Stomach (tissue), 9 donors: ENCODE measurements around the gene ZNF335. TPM values are rescaled to one million over a fixed set of nuclear protein-coding genes. Genes with fewer than 3 reads are reported as not detected.

ENCODE experiments used
- DNase-seq, 2 donors: peaks; one replicate each; pipeline versions ENCODE4 v3.0.0 to v3.0.0-alpha.2; 2013 to 2019
- H3K27ac ChIP-seq, 5 donors: fragments of 200-600 bp in 4 of 5; sonication (generic) in 4 of 5; one replicate each; pipeline ENCODE4 v1.5.1; 2013 to 2019; ENCODE audit warnings: mild to moderate bottlenecking in 1 of 5, moderate library complexity in 1 of 5
- H3K27me3 ChIP-seq, 3 donors: fragments of 200-600 bp; sonication (generic); one replicate each; pipeline ENCODE4 v1.5.1; 2017 to 2019; ENCODE audit warnings: mixed run types in 1 of 3
- H3K36me3 ChIP-seq, 4 donors: fragments of 200-600 bp; sonication (generic); 1 replicate in 3 of 4; 2 replicates in 1 of 4; pipeline ENCODE4 v1.5.1; 2016 to 2019
- H3K4me1 ChIP-seq, 4 donors: fragments of 200-600 bp; sonication (generic); one replicate each; pipeline ENCODE4 v1.5.1; 2016 to 2019
- H3K4me3 ChIP-seq, 4 donors: fragments of 200-600 bp; sonication (generic) in 3 of 4; one replicate each; pipeline ENCODE4 v1.5.1; 2016 to 2019; ENCODE audit warnings: mild to moderate bottlenecking in 1 of 4
- H3K9me3 ChIP-seq, 4 donors: fragments of 200-600 bp; sonication (generic); one replicate each; pipeline ENCODE4 v1.5.1; 2016 to 2019
- EP300 ChIP-seq: sonication (generic); formaldehyde crosslinking; IDR thresholded peaks from one replicate; pipeline ENCODE4 v1.6.1; 2017; ENCODE audit warnings: antibody characterized with exemption
- POLR2A ChIP-seq, 4 donors: fragments of 450-650 bp; IDR thresholded peaks; one replicate each; pipeline ENCODE4 v1.6.1; 2016; ENCODE audit warnings: antibody characterized with exemption in 4 of 4, control low read depth in 2 of 4, mild to moderate bottlenecking in 1 of 4, moderate library complexity in 1 of 4
- POLR2AphosphoS5 ChIP-seq, 3 donors: sonication (generic); formaldehyde crosslinking; IDR thresholded peaks; one replicate each; pipeline ENCODE4 v1.6.1; 2016; ENCODE audit warnings: antibody characterized with exemption in 3 of 3
- WGBS, 5 donors: extraction: QIAGEN DNeasy Blood & Tissue Kit in 3 of 5; methylation state at CpG; one replicate each; pipeline versions ENCODE4 v1.1.5 to v1.1.7; 2013 to 2018; 5-methylcytosine and 5-hydroxymethylcytosine counted together
- intact Hi-C: fragments of 100-400 bp; cut with DNase I; formaldehyde crosslinking; loops from one replicate; pipeline ENCODE4 v1.15.1; 2023; ENCODE audit warnings: low total_unique reads
- polyA plus RNA-seq, 3 donors: library from polyadenylated mRNA; stranded (reverse); fragments of 200-250 nt; gene quantifications; one replicate each; pipeline ENCODE4 v1.2.3, GENCODE V29; 2013
- total RNA-seq, 5 donors: library from RNA; depleted of rRNA; stranded (reverse); fragments of >200 nt; gene quantifications; one replicate each; pipeline versions ENCODE4 v1.1.0 to v1.2.3, GENCODE V29; 2014 to 2016
- TF ChIP-seq, protein P1 (sequence below), 7 experiments: fragments of 450-650 bp in 4 of 7; fragments of 200-600 bp in 3 of 7; sonication (generic) in 3 of 7; IDR thresholded peaks; one replicate each; pipeline ENCODE4 v1.5.1; 2016 to 2019; ENCODE audit warnings: antibody characterized with exemption in 7 of 7, control low read depth in 2 of 7, mild to moderate bottlenecking in 1 of 7
- donor health status: healthy with polysubstance abuse.
- donor health status: Bipolar disorder and iron deficiency.
- donor health status: healthy.

The ZNF335 gene
- total and polyA plus RNA-seq, 8 donors: 7.2 to 72.3 (median 18.0) TPM

DNA sequence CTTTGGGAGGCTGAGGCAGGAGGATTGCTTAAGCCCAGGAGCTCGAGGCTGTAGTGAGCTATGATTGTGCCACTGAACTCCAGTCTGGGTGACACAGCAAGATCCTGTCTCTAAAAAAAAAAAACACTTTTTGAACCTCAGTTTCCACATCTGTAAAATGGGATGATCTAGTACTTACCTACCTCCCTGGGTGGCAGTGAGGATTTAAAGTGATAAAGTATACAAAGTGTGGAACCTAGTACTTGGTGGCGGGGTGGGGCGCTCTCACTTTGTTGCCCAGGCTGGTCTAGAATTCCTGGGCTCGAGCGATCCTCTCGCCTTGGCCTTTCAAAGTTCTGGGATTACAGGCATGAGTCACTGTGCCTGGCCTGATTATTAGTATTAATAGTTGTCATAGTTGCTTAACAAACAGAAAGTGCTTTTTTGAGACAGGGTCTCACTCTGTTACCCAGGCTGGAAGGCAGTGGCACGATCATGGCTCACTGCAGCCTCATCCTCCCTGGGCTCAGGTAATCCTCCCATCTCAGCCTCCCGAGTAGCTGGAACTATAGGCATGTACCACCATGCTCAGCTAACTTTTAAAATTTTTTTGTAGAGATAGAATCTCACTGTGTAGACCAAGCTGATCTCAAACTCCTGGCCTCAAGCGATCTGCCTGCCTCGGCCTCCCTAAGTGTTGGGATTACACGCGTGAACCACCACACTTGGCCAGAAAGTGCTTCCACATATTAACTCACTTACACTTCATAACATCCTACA, 53.0 kb downstream of the ZNF335 start:
- TF ChIP-seq POLR2AphosphoS5 (IDR thresholded peaks at IDR 0.05) (no peak), POLR2A (IDR thresholded peaks at IDR 0.05) (no peak), EP300 (no peak)
- TF ChIP-seq, protein P1, sequence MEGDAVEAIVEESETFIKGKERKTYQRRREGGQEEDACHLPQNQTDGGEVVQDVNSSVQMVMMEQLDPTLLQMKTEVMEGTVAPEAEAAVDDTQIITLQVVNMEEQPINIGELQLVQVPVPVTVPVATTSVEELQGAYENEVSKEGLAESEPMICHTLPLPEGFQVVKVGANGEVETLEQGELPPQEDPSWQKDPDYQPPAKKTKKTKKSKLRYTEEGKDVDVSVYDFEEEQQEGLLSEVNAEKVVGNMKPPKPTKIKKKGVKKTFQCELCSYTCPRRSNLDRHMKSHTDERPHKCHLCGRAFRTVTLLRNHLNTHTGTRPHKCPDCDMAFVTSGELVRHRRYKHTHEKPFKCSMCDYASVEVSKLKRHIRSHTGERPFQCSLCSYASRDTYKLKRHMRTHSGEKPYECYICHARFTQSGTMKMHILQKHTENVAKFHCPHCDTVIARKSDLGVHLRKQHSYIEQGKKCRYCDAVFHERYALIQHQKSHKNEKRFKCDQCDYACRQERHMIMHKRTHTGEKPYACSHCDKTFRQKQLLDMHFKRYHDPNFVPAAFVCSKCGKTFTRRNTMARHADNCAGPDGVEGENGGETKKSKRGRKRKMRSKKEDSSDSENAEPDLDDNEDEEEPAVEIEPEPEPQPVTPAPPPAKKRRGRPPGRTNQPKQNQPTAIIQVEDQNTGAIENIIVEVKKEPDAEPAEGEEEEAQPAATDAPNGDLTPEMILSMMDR (IDR thresholded peaks at IDR 0.05): no peak
- Histone ChIP-seq H3K36me3 (no peaks in the 10 kb centered on the region), H3K4me1 (peaks cover 22 to 63% (median 42%) of the 10 kb centered on the region in 4 donors), H3K4me3 (no peak overlapping the region), H3K27ac (peak overlapping the region; percentile 33 to 83 (median 52)), H3K9me3 (no peaks in the 10 kb centered on the region), H3K27me3 (no peaks in the 10 kb centered on the region)
- intact Hi-C loops: no loop called here
- 76 to 84% (median 83%) methylated on average over 12 of the region's 12 CpGs for WGBS, 5 donors
- DNase-seq: no peak

DNA sequence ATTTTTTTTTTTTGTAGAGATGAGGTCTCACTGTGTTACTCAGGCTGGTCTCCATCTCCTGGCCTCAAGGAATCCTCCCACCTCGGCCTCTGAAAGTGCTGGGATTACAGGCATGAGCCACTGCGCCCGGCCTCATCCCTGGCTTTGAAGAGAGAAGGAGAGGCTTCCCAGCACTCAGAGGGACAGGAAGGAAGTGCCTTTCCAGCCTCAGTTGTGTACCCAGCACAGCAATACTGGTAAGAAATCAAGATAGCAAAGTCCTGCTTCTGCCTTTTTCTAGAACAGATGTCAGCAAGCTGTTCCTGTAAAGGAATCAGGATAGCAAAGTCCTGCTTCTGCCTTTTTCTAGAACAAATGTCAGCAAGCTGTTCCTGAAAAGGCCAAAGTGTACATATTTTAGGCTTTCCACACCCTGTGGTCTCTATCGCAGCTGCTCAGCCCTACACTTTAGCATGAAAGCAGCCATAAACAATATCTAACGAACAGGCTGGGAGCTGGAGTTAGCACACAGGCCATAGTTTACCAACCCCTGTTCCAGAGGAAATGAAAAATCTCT, 53.7 kb downstream of the ZNF335 start:
- WGBS, 5 donors: 49 to 74% (median 60%) methylated on average over 5 of the region's 5 CpGs
- TF ChIP-seq POLR2AphosphoS5 (IDR thresholded peaks at IDR 0.05) (peak in 1 of 3 donors; percentile 3), EP300 (no peak)
- TF ChIP-seq, protein P1 (IDR thresholded peaks at IDR 0.05): no peak
- intact Hi-C loops: no loop called here

GRCh38 chr20:45917790-45918141, 54.2 kb downstream of the ZNF335 start:
- Histone ChIP-seq H3K27me3 (no peaks in the 10 kb centered on the region), H3K9me3 (no peaks in the 10 kb centered on the region), H3K27ac (peak overlapping the region; percentile 29 to 83 (median 52)), H3K36me3 (no peaks in the 10 kb centered on the region), H3K4me1 (peaks cover 19 to 67% (median 37%) of the 10 kb centered on the region in 4 donors), H3K4me3 (no peak overlapping the region)
- TF ChIP-seq, protein P1 (IDR thresholded peaks at IDR 0.05): no peak
- 63 to 83% (median 70%) methylated on average over 5 of the region's 5 CpGs for WGBS, 5 donors
- intact Hi-C loops: no loop called here
- peak in 1 of 2 donors; percentile 83 for DNase-seq

More for the DNA sequence above, 53.7 kb downstream of the ZNF335 start:
- peak in 1 of 2 donors; percentile 67 for DNase-seq
- H3K27me3 ChIP-seq: no peaks in the 10 kb centered on the region
- peak overlapping the region; percentile 29 to 83 (median 52) for H3K27ac ChIP-seq
- H3K9me3 ChIP-seq: no peaks in the 10 kb centered on the region
- H3K4me1 ChIP-seq: peaks cover 19 to 65% (median 37%) of the 10 kb centered on the region in 4 donors
- no peak overlapping the region for H3K4me3 ChIP-seq
- no peaks in the 10 kb centered on the region for H3K36me3 ChIP-seq

DNA sequence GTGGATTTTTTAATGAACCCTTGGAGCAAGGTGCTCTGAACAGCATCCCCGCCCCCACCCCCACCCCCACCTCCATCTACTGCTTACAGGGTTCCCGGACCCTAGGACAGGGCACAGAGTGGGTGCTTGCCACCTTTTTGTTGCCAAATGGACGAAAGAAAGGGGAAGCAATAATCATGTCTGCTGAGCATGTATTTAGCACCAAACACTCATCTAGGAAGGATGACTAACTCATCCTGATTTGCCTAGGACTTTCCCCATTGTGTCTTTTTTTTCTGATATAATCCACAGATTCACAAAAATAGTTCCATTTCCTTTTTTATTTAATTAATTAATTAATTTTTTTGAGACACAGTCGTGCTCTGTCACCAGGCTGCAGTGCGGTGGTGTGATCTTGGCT, 58.9 kb downstream of the ZNF335 start:
- H3K36me3 ChIP-seq: peaks cover 0 to 4% (median 0%) of the 10 kb centered on the region in 4 donors
- TF ChIP-seq POLR2AphosphoS5 (IDR thresholded peaks at IDR 0.05) (no peak), EP300 (no peak), POLR2A (IDR thresholded peaks at IDR 0.05) (no peak)
- TF ChIP-seq, protein P1 (IDR thresholded peaks at IDR 0.05): no peak
- WGBS, 5 donors: 56 to 72% (median 64%) methylated on average over 5 of the region's 5 CpGs
- H3K9me3 ChIP-seq: no peaks in the 10 kb centered on the region
- H3K4me3 ChIP-seq: no peak overlapping the region
- peaks cover 0 to 11% (median 0%) of the 10 kb centered on the region in 3 donors for H3K27me3 ChIP-seq
- peaks cover 13 to 58% (median 28%) of the 10 kb centered on the region in 4 donors for H3K4me1 ChIP-seq
- intact Hi-C loops: no loop called here
- no peak for DNase-seq
- peak overlapping the region in 2 of 5 donors; percentile 84 to 86 for H3K27ac ChIP-seq
